Superior temporal gyrus (tissue), 1 donor: ENCODE measurements around the gene DCBLD1.

Source experiments
- DNase-seq: peaks from one replicate; pipeline ENCODE4 v3.0.0-alpha.2; 2016; ENCODE audit errors: extremely low spot score

The DCBLD1 gene

DNA sequence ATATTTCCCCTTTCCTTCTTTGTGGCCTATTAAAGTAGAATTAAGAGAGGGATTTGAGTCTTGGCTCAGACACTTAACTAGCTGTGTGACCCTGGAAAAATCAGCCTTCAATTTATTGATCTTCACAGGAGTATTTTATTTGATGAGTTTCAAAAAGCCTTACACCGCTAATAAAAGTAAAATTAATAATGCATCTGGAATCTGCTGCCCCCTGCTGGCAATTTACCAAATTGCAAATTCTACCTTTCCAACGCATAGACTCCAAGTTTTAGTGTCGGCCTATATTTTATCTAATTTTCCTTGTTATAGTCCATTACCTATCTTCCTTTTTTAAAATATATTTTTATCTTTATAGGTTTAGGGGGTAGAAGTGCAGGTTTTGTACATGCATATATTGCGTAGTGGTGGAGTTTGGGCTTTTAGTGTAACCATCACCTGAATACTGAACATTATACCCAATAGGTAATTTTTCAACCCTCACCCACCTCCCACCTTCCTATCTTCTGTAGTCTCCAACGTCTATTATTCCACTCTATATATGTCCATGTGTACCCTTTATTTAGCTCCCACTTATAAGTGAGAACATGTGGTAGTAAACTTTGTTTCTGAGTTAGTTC, 73.5 kb downstream of the DCBLD1 start:
- DNase-seq = peak; percentile 90

DNA sequence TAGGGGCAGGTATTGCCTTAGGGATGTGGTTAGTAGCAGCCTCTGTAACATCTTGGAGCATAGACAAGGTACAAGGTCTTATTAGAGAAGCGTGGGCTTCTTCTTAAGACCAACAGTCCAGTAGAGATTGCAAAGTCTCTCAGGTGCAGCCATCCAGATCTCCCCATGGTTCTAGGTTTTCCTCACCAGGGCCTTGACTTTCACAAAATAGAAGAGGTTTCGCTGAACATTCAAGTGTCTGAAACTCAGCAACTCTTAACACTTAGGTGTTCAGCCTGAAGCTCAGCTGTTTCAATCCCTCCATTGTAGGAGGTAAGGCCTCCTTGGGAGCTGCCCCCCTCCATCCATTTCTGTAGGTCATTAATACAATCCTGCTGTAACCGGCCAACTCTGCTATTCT, 75.5 kb downstream of the DCBLD1 start:
- no peak for DNase-seq

DNA sequence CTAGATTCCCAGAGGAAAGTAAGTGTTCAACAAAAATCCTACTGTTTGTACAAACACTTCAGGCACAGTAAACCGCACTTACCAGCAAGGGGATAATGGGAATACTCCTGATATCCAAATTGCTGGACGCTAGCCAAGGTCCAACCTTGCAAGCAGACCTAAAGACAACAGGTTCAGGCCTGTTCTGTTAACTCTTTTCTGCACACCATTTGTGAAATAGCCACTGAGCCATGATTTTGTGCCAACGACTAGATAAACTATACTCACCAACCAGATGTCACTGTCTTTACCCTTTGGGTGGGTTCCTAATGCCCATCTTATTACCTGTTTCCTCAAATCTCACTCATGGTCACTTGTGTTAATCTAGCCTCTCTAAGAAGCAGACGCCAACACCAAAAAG, 76.3 kb downstream of the DCBLD1 start:
- DNase-seq = no peak

DNA sequence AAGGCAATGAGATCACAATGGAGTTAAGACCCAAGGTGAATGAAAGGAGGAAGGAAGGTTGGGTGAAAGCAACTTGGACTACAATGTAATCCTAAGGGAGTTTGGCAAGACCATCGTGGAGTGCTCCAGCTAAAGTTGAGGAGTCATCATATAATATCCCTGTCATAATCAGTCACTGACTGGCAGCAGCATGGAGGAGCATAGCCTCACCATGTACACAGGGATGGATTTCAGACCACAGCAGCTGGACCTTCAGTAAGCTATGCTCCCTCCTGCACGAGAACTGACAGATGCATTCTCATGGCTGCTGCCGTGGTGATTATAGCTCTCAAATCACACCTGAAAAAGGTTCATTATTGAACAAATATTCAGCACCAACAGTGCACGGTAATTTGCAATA, 76.8 kb downstream of the DCBLD1 start:
- DNase-seq = no peak

DNA sequence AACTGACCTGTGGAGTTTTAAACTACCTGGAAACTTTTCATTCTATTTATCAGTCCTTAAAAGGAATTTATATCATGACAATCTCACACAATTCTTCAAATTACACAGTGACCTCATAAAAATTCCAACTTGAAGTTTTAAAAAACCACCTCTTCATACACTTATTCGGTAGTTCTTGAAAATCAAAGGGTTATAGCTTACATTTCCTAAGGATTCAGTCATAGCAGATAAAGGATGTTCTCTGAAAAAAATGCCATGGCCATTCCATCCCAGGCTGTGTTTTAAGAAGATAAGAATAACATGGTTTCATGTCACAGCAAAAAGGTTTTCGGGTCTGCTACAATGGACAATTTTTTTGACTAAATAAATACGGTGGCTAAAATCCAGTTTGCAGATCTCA, 78.7 kb downstream of the DCBLD1 start:
- DNase-seq = no peak

DNA sequence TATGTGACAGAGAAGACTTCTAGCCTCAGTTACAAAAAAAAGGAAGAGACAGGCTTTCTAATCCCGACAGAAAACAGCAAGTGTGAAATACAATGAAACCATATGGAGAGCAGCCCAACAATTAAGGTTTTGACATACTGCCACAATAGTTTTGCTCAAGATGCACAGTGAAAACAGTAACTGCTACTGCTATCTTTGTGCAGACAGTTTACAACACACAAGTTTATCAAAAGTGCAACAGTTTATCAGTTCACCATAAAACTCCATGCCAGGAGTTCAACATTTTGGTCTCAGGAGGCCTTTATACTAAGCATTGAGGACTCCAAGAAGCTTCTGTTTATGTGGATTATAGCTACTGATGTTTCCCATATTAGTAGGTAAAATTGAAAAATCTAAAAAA, 82.2 kb downstream of the DCBLD1 start:
- no peak for DNase-seq

DNA sequence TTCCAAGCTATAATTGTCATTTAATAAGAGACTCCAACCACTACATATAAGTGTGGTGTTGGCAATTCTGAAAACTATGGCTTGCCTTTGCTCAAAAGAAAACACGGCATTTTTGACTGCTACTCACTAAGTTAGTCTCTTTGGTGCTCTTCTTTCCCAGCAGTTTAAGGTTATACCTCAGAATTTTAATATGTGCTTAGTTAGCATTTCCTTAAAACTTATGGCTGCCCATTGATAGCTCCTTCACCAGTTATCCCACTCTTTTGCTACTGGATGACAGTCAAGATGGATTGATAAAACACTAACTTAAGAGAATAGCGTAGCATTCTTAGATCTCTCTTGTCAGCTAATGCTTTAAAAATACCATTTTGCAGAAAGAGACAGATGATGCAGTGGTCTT, 85.8 kb downstream of the DCBLD1 start:
- DNase-seq = no peak

DNA sequence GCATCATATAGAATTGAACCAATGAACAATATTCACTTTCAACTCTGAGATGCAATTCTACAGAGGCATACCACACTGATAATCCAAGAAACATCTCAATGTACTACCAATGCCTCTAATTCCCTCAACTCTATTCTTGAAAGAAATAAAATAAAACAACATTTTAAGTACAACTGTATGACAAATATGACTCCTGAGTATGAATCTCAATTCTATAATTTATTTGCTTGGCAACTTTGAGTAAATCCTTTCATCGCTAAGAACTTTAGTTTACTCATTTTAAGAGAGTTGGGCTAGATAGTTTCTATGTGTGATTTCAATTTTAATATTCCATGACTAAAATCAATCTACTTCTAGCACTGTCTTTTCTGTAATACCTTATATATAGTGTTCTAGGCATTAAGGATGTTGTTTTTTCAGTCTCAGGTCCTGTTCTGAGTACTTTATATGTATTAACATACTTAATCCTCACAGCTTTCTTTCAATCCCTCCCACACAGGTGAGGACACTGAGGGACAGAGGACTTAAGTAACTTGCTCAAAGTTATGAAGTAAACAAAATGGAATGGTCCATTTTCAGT, 86.4 kb downstream of the DCBLD1 start:
- no peak for DNase-seq

DNA sequence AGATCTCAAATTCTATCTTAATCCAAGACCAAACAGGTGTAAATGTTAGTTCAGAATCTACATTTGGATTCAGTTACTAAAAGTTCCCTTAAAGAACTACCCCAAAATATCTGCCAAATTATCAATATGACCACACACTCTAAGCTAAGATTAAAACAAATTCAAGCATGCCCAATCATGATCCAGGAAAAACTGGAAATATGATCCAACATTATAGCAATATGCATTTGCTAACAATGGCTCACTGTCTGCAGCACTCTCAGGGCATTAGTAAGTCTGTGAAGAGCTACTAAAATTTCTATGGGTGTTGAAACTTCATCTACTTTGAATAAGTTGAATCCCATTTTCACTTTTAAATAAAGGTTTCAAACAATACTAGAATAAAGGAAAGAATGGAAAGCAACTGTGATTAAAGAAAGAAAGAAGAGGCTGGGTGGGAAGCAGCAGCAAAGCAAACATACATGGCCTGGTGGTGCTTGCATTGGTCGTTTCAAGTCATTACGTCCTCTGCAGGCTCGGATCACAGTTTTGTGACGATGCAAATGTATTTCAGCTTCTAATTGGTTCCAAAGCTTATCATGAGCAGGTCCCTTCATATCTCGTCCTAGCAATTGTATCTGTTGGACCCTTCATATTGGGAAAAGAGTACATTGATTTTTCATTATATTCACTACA, 90.7 kb downstream of the DCBLD1 start:
- DNase-seq = no peak

DNA sequence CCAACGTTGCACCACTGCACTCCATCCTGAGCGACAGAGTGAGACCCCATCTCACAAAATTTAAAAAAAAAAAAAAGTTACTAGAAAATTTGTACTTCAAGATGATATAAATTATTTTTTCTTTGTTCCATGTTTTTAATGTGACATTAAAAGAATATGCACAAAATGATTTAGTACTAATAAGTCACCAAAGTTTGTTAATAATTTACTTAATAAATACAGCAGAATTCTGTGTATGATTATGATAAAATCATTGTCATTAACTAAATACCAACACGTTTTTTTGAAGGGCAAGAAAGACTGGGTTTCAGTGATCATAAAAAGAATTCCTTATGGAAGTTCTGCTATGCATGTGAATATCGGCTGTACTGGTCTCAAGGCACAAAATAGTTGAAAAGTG, 91.7 kb downstream of the DCBLD1 start:
- DNase-seq = no peak

DNA sequence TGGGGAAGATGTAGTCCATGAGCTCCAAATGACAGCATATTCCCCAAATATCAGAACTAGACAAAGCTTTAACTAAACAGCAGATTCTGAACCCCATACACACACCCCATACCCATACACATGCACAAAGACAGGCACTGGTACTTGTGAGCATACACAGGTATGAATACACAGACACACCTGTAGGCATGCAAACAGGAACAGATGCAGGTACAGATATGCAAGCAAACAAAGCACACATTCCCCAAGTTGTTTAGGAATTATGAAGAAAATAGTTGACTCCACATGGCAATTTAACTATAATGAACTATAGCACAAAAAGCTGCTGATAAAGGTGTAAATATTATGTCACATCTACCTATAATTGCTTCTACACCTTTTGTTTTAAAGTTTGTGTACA, 103.2 kb downstream of the DCBLD1 start:
- DNase-seq = no peak

DNA sequence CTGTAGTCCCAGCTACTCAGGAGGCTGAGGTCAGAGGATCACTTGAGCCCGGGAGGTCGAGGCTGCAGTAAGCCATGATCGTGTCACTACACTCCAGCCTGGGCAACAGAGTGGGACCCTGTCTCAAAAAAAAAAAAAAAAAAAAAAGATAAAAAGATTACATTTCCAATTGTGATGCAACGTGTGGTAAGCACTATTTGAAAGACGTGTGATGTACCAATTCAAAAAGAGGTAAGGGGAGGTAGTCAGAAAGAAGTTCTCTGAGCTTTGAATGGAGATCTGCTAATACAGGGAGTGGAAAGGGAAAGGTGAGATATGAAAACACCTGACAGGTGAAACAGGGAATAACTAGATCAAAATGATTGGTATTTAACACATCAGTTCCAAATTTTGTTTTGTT, 108.0 kb downstream of the DCBLD1 start:
- DNase-seq = no peak

DNA sequence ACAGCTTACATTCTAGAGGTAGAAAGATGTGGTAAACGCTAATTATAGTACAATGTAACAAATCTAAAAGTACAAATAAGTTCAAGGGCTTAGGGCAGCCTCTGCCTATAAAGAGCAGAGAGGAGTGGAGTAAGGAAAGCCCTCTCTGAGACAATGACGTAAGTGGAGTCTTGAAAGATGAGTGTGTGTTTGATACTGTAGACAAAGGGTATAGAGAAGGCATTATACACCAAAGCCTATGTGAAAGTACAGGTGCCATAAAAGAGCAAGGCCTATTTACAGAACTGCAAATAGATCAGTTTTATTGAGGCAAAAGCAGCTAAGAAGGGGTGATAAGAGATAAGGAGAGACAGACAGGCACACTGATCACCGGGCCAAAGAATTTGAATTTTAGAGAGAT, 108.9 kb downstream of the DCBLD1 start:
- no peak for DNase-seq

DNA sequence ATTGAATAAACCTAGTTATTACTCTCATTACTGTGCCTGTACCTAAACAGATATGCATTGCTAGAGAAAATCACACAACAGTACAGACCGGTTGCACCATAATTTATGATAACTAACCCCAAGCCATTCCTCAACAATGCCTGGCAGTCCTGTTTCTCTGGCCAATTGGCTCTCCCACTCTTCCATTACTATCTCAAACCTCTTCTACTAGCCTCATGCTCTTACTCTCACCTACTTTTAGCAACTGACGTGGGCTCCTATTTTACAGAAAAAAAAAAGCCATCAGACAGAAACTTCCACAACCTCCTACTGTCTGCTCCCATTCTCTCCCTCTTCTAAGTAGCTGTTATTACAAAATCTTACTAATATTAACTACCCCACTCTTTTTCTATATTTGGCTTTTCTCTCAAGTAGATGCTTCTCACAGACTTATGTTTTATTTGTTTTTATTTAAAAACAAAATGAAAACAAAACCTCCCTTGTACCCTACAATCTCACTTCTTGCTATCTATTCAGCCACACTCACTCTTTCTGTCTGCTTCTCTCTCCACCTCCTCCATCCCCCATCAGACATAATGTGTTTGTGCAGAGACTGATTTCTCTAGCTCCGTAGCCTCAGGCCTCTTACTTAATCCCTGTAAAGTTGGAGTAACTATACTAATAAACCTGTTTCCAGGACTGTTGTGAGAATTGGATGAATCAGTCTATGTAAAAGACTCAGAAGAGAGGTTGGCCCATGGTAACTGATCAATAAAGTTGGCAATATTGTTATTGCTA, 110.7 kb downstream of the DCBLD1 start:
- DNase-seq = no peak

DNA sequence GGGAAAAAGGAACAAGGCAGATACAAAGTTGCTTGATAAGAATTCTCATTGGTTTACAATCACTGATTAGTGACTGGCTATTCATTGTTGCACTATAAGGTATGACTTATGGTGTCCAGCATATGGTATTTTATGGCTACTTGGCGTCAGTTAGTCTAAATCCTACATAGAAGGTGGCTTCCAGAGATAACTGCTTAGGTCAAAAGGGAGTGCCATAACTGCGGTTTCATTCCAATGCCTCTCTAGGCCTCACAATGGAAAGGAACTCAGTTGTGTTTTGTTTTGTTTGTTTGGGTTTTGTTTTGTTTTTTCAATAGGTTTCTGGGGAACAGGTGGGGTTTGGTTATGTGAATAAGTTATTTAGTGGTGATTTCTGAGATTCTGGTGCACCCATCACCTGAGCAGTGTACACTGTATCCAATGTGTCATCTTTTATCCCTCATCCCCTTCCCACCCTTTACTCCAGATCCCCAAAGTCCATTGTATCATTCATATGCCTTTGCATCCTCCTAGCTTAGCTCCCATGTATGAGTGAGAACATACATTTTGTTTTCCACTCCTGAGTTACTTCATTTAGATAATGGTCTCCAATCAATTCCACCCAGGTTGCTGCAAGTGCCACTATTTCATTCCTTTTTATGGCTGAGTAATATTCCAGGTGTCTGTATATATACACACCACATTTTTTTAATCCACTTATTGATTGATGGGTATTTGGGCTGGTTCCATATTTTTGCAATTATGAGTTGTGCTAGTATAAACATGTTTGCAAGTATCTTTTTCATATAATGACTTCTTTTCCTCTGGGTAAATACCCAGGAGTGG, 112.8 kb downstream of the DCBLD1 start:
- no peak for DNase-seq

DNA sequence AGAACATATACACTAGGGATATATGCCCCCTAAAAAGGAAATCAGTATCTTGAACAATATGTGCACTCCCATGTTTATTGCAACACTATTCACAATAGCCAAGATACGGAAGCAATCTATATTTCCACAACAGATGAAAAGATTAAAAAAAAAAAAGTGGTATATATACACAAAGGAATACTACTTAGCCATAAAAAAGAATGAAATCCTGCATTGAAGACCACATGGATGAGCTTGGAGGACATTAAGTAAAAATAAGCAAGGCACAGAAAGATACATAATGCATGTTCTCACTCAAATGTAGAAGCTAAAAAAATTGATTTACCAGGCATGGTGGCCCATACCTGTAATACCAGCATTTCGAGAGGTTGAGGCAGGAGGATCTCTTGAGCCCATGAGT, 115.3 kb downstream of the DCBLD1 start:
- DNase-seq = no peak
